ENCODE data around the gene ZNF892.
A peak's percentile ranks its signal among the peaks of the same experiment; 100 is the strongest.

Gene ZNF892

DNA sequence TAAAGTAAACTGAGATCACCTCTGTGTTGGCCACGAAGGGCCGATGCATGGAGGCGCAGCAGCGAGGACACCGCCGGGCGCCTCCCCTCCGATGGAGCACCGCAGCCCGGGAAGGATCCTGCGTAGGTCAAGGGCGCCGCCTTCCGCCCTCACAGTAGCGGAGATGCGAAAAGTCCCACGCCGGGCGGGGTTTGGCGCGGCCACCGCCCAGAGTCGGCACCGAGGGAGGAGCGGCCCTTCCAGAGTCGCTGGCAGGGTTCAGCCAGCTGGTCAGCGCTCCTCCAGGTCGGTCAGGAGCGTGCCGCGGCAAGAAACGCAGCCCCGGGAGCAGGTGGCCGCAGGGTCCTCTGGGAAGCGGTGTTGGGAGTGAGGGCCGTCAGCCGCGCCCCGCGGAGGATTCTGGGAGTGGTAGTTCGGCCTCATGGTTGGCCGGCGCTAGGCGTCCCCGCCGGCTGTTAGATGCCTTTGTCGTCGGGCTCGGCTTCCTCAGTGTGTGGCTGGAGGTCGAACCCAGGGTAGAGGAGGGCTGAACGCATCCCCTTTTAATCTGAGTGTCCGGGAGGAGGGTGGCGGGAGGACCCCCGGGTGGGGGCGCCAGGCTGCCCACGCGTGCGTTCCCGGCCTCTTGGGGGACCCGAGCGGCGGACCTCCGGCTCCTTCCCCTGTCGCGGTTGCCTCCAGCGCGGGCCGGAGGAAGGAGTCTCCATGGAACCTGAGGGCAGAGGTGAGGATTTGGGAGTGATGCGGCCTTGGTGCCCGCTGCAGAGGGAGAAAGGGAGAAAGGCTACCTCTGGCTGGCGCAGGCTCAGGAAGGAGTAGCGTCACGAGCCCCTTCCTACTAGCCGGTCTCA, at the start of gene ZNF892:
Gene ZNF892, plus strand, starts transcription at position 411 of the 851 bp plus-strand sequence. Its CDS starts 295 bp downstream, at position 706.
- Mint-ChIP-seq H3K4me1 (ENCODE audit: low read depth) (peaks cover 30% of the 10 kb centered on the region), H3K27me3 (no peaks in the 10 kb centered on the region), H3K9me3 (peaks cover 34% of the 10 kb centered on the region), H3K4me3 (peak within 1 kb of the TSS; percentile 92), H3K27ac (peak within 1 kb of the TSS; percentile 87), H3K36me3 (ENCODE audit: low read depth) (peaks cover 51% of the 10 kb centered on the region)
- peak; percentile 89 for DNase-seq

DNA sequence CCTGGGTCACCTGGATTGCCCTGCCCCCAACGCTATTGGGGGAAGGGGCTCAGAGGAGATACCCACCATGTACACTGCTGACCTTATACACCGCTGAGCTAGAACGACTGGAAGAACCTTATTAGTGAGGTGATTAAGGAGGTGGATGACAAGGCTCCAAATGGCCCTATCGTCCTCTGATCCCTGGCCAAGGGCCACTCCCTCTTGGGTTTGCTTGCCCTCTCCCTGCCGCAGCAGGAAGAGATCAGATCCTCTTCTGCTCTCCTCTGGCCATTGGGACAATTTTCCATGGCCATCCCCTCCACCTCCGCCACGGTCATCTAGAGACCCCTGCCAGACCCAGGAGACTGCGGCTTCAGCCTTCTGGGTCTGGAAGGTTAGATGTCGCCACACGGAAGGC, 48.9 kb upstream of the ZNF892 start:
- H3K9me3 Mint-ChIP-seq, result peaks cover 28% of the 10 kb centered on the region
- H3K27ac Mint-ChIP-seq, result no peak overlapping the region
- H3K4me3 Mint-ChIP-seq, result peak overlapping the region; percentile 76
- H3K4me1 Mint-ChIP-seq (ENCODE audit: low read depth), result peaks cover 17% of the 10 kb centered on the region
- peak; percentile 31 for DNase-seq
- peaks cover 48% of the 10 kb centered on the region for H3K36me3 Mint-ChIP-seq (ENCODE audit: low read depth)
- H3K27me3 Mint-ChIP-seq, result no peaks in the 10 kb centered on the region

DNA sequence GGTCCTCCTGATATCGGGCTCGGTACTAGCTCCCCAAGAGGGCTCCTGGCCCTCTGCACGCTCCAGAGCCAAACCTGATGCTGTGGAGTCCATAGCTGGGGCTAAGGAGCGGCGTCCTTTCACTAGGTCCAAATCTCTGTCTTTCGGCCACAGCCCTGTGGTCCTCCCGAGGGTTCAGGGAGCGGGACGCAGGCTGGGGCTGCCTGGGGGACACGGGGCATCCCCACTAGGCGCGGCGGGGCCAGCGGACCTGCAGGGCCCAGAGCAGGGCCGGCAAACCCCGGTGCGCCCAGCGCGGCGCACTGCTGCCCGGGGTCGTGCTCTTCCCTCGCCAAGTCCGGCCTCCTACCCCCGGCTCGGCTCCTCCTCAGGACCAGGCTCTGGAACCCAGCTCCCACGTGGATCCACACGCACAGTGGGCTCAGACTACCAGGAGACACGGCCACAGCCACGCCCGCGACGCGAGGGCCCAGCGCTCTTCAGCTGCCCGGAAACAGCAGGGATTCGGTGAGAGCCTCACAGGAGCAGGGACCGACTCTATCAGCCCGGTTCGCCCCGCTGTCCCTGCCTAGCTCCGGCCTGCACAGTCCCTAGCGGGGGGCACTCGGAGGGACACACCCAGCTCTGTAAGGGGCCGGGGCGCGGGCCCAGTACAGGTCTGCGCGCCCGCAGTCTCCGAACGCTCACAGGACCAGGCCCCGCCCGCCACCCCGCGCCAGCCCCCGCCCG, 48.3 kb upstream of the ZNF892 start:
- peak overlapping the region; percentile 55 for H3K27ac Mint-ChIP-seq
- H3K36me3 Mint-ChIP-seq (ENCODE audit: low read depth), result peaks cover 45% of the 10 kb centered on the region
- peak; percentile 72 for DNase-seq
- H3K4me3 Mint-ChIP-seq, result peak overlapping the region; percentile 76
- H3K4me1 Mint-ChIP-seq (ENCODE audit: low read depth), result peaks cover 23% of the 10 kb centered on the region
- H3K27me3 Mint-ChIP-seq, result no peaks in the 10 kb centered on the region
- H3K9me3 Mint-ChIP-seq, result peaks cover 21% of the 10 kb centered on the region

DNA sequence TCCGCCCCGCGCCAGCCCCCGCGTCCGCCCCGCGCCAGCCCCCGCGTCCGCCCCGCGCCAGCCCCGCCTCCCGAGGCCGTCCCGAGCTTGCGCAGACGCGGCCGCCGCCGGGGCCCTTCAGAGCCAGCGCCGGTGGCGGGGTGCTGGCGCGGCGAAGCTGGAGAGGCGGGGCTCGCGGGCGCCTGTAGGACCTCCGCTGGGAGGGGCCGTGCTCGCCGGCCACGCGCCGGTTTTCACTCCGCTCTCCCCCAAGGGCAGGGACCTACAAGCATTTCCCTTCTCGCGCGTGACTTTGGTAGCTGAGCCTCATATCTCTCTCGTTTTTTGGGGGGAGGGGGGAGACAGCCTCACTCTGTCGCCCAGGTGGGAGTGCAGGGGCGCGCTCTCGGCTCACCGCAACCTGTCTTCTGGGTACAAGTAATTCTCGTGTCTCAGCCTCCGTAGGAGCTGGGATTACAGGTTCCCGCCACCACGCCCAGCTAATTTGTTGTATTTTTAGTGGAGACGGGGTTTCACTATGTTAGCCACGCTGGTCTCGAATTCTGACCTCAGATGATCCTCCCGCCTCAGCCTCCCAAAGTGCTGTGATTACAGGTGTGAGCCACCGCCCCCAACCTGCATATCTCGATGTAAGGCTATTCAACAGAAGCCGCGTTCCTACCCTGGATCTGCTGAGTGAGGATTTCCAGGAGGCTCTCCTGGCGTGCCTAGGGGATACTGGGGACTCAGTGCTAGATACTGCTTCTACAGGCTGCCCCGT, 47.5 kb upstream of the ZNF892 start, which contains the start of gene ZNF514:
Gene ZNF514, minus strand, starts transcription at position 159 of the 760 bp plus-strand sequence. CDS start 6,595 bp downstream, outside the sequence.
- H3K4me3 Mint-ChIP-seq, result peak within 1 kb of the TSS; percentile 80
- H3K36me3 Mint-ChIP-seq (ENCODE audit: low read depth), result peaks cover 42% of the 10 kb centered on the region
- H3K4me1 Mint-ChIP-seq (ENCODE audit: low read depth), result peaks cover 28% of the 10 kb centered on the region
- peak within 1 kb of the TSS; percentile 88 for H3K27ac Mint-ChIP-seq
- H3K9me3 Mint-ChIP-seq, result peaks cover 13% of the 10 kb centered on the region
- H3K27me3 Mint-ChIP-seq, result no peaks in the 10 kb centered on the region
- DNase-seq, result peak; percentile 85

DNA sequence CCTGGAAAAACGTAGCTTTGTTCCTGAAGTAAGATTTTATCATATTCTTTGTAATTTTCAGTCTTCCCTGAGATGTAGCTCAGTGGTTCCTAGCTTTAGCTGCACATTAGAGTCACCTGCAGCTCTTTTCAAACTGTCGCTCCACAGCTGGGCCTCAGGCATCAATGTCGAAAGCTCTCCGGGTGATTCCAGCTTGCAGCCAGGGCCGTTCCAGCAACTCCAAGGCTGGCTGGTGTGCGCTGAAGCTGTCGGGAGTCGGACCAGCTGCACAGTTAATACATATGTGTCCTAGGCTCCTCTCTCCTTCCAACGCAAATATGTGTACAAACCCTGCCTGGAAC, 42.3 kb upstream of the ZNF892 start:
- H3K27ac Mint-ChIP-seq, result peak overlapping the region; percentile 97
- peak overlapping the region; percentile 98 for H3K4me3 Mint-ChIP-seq
- DNase-seq, result no peak
- H3K27me3 Mint-ChIP-seq, result no peaks in the 10 kb centered on the region
- peaks cover 38% of the 10 kb centered on the region for H3K36me3 Mint-ChIP-seq (ENCODE audit: low read depth)
- H3K4me1 Mint-ChIP-seq (ENCODE audit: low read depth), result peaks cover 38% of the 10 kb centered on the region
- no peaks in the 10 kb centered on the region for H3K9me3 Mint-ChIP-seq

DNA sequence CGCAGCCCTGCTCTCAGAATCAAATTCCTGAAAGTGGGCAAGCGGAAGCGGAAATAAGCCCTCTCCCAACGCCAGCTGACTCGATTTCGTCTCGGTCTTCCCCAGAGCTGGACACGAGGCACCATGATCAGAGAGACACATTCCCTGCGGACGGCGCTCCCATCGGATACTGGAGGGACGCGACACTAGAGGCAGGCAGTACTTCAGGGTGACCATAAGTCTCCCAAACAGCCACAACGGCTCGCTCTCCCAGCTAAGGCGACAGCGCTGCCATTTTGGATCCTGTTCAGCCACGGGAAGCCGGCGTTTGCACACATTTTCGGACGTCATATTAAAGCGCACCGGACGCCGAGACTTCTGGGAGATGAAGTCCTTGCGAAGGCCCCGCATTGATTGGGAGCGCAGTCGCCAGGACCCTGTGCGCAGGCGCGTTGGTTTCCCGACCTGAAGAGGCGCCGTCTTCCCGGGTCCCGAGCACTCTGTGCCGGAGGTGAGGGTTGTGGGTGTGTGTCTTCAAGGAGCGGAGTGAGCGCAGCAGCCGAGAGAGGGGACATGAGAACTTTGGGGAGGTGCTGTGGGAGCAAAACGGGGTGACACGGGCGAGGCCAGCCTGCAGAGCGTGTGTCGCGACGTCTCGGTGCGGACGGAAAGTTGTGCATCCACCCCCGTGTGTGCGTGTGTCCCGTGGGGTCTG, 41.8 kb upstream of the ZNF892 start, which contains the start of gene ZNF2:
Gene ZNF2, plus strand, starts transcription at position 439 of the 694 bp plus-strand sequence. CDS start 10,418 bp downstream, outside the sequence.
- Mint-ChIP-seq H3K27me3 (no peaks in the 10 kb centered on the region), H3K27ac (peak within 1 kb of the TSS; percentile 97), H3K9me3 (no peaks in the 10 kb centered on the region), H3K4me1 (ENCODE audit: low read depth) (peaks cover 34% of the 10 kb centered on the region), H3K4me3 (peak within 1 kb of the TSS; percentile 98), H3K36me3 (ENCODE audit: low read depth) (peaks cover 38% of the 10 kb centered on the region)
- peak; percentile 96 for DNase-seq

DNA sequence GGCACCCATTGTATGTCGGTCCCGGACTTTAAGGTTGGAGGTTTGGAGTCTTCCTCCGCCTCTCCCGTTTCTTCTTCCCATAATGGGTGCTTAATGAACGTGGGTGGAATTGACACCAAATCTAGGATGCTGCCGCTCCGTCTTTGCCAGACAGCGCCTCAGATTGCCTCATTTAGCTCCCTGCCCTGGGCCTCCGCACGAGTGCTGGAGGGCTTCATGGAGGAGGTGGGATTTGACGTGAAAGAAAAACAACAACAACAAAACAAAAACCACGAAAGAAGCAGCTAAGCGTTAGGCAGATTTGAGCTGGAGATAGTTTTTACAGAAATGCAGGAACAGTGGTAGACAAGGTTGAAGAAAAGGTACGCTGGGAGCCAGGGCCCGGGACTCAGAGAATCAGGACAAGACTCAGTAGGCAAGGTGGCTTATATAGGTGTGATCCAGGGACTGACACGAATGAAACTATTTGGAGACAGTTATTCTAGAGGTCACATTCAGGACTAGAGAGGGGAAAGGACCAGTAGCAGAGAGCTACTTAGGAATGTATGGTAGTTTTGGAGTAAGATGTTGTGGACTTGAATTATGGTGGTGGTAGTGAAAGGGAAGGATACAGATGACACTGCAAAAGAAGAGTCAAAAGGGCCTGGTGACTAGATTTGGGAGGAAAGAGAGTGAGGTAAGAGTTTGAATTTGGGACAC, 41.1 kb upstream of the ZNF892 start:
- Mint-ChIP-seq H3K4me1 (ENCODE audit: low read depth) (peaks cover 35% of the 10 kb centered on the region), H3K27ac (peak overlapping the region; percentile 97)
- no peak for DNase-seq

DNA sequence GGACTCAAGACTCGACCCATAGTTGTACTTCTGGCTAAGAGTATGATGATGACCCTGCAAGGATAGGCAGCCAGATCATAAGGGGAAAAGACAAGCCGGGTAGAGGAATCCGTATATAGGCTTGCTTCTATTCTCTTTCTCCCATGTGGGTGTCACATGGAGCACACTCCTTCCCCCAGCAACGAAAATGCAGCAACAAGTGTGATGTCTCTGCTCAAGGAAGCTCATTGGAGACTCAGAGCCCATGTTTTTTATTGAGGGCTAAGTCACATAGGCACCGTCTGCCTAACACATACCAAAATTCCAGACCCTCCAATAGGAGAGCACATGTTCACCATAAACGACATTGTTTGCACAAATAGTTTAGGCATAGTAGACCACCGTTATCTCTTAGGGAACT, 35.4 kb upstream of the ZNF892 start:
- H3K4me1 Mint-ChIP-seq (ENCODE audit: low read depth), result peaks cover 18% of the 10 kb centered on the region
- H3K9me3 Mint-ChIP-seq, result no peaks in the 10 kb centered on the region
- no peak for DNase-seq
- H3K27ac Mint-ChIP-seq, result no peak overlapping the region
- H3K27me3 Mint-ChIP-seq, result no peaks in the 10 kb centered on the region
- H3K4me3 Mint-ChIP-seq, result no peak overlapping the region
- peaks cover 38% of the 10 kb centered on the region for H3K36me3 Mint-ChIP-seq (ENCODE audit: low read depth)

More for the DNA sequence above, 41.1 kb upstream of the ZNF892 start:
- Mint-ChIP-seq H3K4me3 (peak overlapping the region; percentile 98), H3K36me3 (ENCODE audit: low read depth) (peaks cover 38% of the 10 kb centered on the region), H3K27me3 (no peaks in the 10 kb centered on the region), H3K9me3 (no peaks in the 10 kb centered on the region)

DNA sequence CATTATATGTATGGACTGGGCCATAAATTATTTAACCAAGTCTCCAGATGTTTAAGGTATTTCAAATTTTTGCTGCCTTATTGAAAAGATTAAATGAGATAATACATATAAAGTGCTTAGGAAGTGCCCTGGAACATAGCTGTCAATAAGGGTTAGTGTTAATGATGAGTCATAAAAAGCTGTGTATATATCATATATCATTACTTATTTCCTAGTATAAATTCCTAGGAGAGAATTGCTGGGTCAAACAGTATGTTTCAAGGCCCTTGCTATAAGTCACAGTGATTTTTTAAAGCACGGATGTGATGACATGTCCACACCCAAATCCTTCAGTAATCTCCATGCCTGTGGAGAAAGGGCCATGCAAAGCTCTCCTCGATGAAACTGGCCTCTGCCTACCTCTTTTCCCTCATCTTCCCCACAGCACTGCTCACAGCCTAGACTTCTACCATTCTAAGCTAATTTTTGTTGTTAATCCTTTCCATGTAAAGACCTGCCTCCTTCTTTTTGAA, 33.2 kb upstream of the ZNF892 start:
- no peak overlapping the region for H3K4me3 Mint-ChIP-seq
- H3K4me1 Mint-ChIP-seq (ENCODE audit: low read depth), result peaks cover 9% of the 10 kb centered on the region
- H3K9me3 Mint-ChIP-seq, result peaks cover 4% of the 10 kb centered on the region
- no peak for DNase-seq
- peaks cover 51% of the 10 kb centered on the region for H3K36me3 Mint-ChIP-seq (ENCODE audit: low read depth)
- no peak overlapping the region for H3K27ac Mint-ChIP-seq
- no peaks in the 10 kb centered on the region for H3K27me3 Mint-ChIP-seq

DNA sequence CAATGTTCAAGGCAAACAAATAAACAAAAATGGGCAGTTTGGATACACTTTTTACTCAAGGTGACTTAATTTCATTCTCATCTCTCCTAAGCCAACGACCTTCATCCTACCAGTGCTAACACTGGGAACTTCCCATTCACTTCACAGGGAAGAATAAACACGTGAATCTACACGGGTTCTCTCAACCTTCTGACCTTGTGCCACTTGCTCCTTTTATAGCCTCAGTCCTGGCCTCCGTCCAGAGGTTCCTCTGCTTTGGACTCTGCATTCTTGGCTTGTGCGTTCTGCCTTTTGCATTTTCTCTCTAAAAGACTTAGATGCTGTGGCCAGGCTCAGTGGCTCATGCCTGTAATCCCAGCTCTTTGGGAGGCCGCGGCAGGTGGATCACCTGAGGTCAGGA, 27.9 kb upstream of the ZNF892 start:
- H3K4me1 Mint-ChIP-seq (ENCODE audit: low read depth), result peaks cover 3% of the 10 kb centered on the region
- peaks cover 41% of the 10 kb centered on the region for H3K9me3 Mint-ChIP-seq
- DNase-seq, result no peak
- no peak overlapping the region for H3K27ac Mint-ChIP-seq
- no peaks in the 10 kb centered on the region for H3K27me3 Mint-ChIP-seq
- H3K36me3 Mint-ChIP-seq (ENCODE audit: low read depth), result peaks cover 91% of the 10 kb centered on the region
- H3K4me3 Mint-ChIP-seq, result no peak overlapping the region

DNA sequence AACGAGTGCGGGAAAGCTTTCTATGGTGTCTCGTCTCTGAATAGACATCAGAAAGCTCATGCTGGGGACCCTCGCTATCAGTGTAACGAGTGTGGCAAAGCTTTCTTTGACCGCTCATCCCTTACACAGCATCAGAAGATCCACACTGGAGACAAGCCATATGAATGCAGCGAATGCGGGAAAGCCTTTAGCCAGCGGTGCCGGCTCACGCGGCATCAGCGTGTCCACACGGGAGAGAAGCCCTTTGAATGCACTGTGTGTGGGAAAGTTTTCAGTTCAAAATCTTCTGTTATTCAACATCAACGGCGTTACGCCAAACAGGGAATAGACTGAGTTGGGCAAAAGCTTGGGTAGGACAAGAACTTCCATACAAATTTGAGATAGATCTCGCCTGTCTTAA, 25.5 kb upstream of the ZNF892 start:
- Mint-ChIP-seq H3K27me3 (no peaks in the 10 kb centered on the region), H3K4me3 (no peak overlapping the region), H3K36me3 (ENCODE audit: low read depth) (peaks cover 80% of the 10 kb centered on the region), H3K9me3 (peaks cover 52% of the 10 kb centered on the region), H3K4me1 (ENCODE audit: low read depth) (no peaks in the 10 kb centered on the region), H3K27ac (no peak overlapping the region)
- no peak for DNase-seq

DNA sequence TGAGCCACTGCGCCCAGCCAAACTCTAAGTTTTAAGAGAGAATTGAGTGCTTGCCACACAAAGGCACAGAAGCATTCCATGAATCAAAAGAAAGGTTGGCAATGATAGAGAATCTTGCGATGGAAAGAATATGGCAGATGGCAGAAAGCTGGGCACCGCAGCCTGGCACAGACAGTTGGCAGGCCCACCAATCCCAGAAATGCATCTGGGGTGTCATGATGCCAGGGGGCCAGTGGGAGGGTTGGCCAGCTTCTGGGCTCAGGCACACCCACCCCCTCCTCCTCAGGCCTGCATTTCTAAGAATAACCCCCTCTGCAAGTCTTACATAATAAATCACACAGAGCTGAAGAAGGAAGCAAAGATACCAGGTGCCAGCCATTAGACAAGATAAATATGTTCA, 22.1 kb upstream of the ZNF892 start:
- no peak for DNase-seq
- no peaks in the 10 kb centered on the region for H3K4me1 Mint-ChIP-seq (ENCODE audit: low read depth)
- H3K27me3 Mint-ChIP-seq, result peaks cover 5% of the 10 kb centered on the region
- H3K9me3 Mint-ChIP-seq, result peaks cover 40% of the 10 kb centered on the region
- H3K4me3 Mint-ChIP-seq, result no peak overlapping the region
- peaks cover 46% of the 10 kb centered on the region for H3K36me3 Mint-ChIP-seq (ENCODE audit: low read depth)
- no peak overlapping the region for H3K27ac Mint-ChIP-seq

DNA sequence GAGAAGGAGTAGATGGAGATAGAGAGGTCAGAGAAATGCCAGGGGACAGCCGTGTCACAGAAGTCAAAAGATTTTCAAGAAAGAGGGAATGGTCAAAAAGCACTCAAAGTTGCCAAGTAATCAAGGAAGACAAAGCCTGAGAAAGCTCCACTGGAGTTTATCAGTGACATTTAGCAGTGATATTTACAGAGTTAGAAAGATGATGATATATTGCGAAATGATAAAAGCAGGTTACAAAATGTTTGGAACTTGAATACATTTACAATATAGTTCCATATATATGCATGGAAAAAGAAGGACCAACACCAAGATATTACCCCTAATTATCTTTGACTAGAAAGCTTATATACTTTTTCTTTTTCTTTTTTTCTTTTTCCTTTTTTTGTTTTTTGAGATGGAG, 21.3 kb upstream of the ZNF892 start:
- Mint-ChIP-seq H3K4me1 (ENCODE audit: low read depth) (no peaks in the 10 kb centered on the region), H3K36me3 (ENCODE audit: low read depth) (peaks cover 38% of the 10 kb centered on the region), H3K27me3 (peaks cover 9% of the 10 kb centered on the region), H3K4me3 (no peak overlapping the region), H3K9me3 (peaks cover 35% of the 10 kb centered on the region), H3K27ac (no peak overlapping the region)
- no peak for DNase-seq
